NCI-H1417 treated with DMSO at 0.1 percent for 48 hours (cell line): Measurements from ENCODE around the gene NBPF20.
"Not testable (repeated sequence)": the region's sequence is repeated elsewhere in the genome, so short reads cannot be mapped to it uniquely, and the experiment has no call there.

Source experiments
- DNase-seq: peaks from one replicate; lab custom pipeline; 2025; lab: John Stamatoyannopoulos, UW

The NBPF20 gene, protein sequence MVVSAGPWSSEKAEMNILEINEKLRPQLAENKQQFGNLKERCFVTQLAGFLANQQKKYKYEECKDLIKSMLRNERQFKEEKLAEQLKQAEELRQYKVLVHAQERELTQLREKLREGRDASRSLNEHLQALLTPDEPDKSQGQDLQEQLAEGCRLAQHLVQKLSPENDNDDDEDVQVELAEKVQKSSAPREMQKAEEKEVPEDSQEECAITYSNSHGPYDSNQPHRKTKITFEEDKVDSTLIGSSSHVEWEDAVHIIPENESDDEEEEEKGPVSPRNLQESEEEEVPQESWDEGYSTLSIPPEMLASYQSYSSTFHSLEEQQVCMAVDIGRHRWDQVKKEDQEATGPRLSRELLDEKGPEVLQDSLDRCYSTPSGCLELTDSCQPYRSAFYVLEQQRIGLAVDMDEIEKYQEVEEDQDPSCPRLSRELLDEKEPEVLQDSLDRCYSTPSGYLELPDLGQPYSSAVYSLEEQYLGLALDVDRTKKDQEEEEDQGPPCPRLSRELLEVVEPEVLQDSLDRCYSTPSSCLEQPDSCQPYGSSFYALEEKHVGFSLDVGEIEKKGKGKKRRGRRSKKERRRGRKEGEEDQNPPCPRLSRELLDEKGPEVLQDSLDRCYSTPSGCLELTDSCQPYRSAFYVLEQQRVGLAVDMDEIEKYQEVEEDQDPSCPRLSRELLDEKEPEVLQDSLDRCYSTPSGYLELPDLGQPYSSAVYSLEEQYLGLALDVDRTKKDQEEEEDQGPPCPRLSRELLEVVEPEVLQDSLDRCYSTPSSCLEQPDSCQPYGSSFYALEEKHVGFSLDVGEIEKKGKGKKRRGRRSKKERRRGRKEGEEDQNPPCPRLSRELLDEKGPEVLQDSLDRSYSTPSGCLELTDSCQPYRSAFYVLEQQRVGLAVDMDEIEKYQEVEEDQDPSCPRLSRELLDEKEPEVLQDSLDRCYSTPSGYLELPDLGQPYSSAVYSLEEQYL (N-terminal part only)

DNA sequence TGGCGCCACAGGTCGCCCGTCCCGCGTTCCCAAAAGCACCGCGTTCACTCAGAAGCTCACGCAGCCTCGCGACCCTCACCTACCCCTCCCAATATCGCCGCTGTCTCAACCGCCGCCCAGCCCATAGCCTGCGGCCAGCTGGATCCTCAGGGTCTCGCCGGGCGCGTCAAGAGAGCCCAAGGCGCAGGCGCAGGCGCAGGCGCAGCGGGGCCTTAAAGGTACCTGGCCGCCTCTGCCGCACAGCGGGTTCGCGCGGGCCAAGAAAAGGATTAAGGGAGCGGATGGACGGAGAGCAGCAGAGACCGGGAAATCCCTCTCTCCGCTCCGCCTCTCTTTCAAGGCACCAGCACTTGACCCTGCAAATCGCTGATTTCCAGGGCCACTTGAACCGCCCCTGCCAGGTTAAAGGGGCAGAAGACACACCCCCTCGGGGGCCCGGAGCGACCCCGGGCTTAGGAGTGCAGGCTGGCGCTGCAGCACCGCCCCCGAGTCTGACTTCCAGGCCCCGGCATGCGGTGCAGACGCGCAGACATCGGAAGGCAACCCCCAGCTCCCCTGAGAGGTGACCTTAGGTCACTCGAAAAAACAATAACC lies at the start of gene NBPF20:
TSS of gene NBPF20 (minus strand) at position 168 of the 594 bp plus-strand sequence. CDS start 20,331 bp downstream, outside the sequence.
- DNase-seq = peak; percentile 34

DNA sequence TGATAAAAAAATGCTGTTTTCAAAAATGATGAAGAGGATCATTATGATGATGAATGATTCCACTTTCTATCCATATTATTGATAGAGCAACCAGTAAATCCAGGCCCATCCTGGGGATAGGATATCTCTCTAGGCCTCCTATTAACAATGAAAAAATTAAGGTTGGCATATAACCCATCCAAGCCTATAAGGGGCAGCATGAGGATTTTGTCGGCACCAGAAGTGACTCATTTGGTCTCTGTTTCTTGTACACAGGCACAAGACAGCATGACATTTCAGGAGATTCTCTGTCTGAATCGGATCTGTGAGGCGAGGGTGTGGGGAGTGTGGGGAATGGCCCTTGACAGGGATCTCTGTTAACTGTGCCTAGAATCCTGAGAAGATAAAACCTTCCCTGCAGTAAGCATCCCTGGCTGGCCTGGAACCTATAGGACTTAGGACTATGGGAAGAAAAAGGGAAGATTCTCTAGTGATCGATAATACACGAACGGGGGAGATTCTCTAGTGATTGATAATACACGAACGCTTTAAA lies 49.5 kb upstream of the NBPF20 start:
- DNase-seq = not testable (repeated sequence)

DNA sequence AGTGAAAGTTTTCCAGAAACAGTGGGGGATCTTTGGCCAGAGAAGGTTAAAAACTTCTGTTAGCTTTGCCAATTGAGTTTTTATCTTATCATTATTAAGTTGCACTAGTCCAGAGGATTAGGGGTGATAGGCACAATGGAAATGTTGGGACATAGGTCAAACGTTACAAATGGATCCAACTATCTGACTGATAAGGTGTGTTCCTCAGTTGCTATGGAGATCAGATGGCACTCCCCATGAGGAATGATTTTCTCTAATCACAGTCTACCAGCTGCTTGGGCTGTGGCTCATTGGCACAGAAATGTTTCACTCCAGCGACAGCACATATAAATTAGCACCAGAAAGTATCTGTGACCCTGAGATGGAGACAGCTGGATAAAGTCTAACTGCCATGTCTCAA lies 47.3 kb upstream of the NBPF20 start:
- not testable (repeated sequence) for DNase-seq

DNA sequence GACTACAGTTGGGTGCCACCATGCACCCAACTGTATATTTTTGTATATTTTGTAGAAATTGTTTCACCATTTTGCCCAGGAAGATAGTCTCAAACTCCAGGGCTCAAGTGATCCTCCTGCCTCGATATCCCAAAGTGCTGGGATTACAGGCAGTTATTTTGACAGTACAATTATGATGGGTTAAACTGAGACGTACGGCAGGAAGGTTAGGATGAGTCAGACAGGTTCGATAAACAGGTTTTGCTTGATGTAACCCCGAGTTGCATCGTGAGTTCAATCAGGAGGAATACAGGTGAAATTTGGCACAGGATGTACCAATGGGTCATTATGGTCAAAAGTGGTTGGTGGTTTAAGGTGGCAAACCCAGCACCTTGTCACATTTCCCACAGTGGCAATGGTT lies 46.0 kb upstream of the NBPF20 start:
- not testable (repeated sequence) for DNase-seq

DNA sequence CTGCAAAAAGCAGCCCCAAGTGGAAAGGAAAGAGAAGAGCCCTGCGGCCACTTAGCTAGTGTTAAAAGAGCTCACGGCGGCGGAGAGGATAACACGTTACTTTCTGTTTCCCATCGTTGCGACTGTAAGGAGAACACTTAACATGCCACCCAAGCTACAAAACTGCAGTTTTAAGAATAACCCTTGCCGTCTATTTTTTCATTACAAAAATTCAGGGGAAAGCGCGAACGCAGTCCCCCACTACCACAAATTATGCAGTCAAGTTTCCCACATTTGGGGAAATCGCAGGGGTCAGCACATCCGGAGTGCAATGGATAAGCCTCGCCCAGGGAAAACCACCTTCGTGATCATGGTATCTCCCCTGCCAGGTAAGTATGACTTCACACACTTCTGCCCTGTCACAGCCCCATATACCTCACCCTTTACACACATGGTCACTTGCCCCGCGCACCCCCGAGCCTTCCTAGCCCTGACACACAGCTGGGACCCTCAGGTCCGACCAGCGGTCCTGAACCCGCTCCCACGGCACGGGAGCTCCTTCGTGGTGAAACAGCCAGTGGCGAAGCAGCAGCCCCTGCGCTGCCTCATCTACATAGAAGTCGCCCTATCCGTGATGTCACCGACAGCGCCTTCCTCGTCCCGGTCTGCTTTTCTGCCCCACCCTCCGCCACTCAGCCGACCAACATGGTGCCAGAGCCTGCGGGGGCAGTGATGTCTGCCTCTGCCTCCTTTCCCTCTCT lies 40.2 kb upstream of the NBPF20 start:
- not testable (repeated sequence) for DNase-seq

DNA sequence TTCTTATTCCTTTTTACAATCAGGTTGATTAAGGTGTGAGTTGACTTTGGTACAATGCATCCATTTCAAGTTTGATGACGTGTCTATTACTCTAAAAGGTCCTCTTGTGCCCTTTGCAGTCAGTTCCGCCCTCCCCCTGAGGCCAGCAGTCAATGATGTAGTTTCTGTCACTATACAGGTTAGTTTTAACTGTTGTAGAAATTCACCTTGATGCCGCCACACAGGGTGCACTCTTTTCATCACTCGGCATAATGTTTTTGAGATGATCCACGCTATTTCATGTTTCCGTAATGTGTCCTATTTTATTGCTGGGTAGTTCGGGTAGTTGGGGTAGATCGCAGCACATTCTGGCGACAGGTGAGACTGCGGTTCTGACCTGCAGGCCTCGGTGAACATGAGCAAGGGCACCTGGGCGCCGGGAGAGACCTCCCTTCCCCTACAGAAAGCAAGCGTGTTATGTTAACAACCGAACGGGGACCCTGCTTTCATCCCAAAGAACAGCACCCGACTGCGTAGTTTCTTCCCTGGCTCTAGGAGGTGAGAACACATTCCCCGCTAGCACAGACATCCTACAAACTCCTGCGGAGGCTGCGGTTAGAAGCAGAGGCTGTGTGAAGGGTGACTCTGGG lies 39.4 kb upstream of the NBPF20 start:
- not testable (repeated sequence) for DNase-seq

DNA sequence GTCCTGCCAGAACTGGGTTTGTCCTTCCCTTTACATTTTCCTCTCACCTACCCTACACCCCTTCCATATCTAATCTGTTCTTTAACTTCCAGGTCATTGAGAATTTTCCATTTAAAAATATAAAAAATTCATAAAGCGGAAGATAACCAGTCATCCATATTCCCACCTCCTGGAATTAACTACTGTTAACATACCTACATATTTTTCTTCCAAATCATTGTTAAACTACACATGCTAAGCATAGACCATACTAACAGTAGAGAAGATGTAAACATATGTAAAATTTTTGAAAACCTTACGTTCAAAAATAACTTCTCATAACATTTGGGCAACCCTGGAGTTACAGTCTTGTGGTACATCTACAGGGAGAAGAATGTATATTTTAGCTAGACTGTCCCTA lies 38.6 kb upstream of the NBPF20 start:
- DNase-seq = not testable (repeated sequence)

DNA sequence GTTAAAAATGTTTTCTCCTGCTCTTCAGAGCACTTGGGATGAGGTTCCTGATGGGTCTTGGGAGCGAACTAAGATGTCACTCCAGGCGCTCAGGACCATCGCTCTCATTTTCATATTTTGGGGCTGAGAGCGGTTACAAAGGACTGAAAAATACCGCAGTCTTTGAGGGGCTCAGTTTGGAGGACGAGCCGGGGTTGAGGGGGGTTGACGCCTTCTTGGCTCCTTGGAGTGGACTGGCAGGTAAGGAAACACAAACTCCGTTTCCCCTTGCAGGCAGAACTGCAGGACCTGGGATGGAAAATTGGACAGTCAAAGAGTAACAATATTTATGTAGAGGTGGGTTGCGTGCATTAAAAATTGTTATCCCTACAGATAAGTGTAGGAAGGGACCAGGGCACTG lies 35.3 kb upstream of the NBPF20 start:
- not testable (repeated sequence) for DNase-seq

DNA sequence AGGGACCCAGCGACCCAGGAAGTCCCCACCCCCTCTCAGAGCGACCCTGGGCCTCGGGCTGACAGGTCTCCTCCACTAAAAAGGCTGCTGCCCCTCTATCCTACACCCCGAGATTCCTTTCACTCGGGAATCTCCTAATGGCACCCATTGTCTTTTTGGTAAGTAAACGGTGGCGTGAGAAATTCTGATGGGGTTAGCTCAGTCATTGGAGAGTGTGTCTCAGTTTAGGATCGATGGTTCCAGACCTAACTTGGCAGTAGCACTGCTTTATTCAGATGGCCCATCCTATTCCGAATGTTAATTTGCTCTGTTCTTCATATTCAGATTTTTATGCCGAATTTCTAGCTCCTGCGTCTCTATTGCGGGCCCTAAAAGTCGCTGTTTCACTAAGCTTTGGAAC lies 34.6 kb upstream of the NBPF20 start:
- not testable (repeated sequence) for DNase-seq

DNA sequence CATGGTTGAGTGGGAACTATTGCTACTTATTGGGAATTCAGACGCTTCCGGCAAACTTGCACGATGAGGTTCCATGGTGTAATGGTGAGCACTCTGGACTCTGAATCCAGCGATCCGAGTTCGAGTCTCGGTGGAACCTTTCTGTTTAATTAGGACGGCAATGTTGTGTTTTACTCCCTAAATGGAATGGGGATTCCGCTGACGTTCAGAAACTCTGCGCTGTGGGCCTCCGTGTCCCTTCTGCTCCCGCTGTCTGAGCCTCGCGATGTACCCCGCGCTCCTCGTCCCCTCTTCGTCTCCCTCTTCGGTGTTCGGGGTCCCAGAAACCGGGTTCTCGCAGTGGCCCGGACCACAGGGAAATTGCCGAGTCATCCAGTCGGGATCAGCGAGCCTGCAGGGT lies 34.2 kb upstream of the NBPF20 start:
- not testable (repeated sequence) for DNase-seq

DNA sequence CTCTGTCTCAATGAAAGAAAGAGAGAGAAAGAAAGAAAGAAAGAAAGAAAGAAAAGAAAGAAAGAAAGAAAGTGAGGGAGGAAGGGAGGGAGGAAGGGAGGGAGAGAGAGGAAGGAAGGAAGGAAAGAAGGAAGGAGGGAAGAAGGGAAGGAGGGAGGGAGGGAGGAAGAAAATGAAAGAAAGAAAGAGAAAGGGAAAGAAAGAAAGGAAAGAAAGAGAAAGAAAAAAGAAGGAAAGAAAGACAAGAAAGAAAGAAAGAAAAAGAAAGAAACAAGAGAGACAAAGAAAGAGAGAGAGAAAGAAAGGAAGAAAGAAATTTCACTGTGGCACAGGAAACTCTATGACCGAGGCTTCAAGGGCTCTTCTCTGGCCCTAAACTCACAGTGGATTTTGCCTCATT lies 33.7 kb upstream of the NBPF20 start:
- DNase-seq = not testable (repeated sequence)

DNA sequence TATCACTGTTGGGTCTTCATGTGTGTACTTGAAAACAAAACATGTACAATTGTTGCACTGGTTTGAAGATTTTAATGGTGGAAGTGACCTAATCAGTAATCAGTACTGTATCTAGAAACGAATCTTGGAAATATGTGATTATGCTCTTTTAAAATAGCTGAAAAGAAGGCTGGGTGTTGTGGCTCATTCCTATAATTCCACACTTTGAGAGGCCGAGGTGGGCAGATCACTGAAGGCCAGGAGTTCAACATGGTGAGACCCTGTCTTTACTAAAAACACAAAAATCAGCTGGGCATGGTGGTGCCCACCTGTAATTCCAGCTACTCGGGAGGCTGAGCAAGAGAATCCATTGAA lies 29.4 kb upstream of the NBPF20 start:
- DNase-seq = not testable (repeated sequence)

DNA sequence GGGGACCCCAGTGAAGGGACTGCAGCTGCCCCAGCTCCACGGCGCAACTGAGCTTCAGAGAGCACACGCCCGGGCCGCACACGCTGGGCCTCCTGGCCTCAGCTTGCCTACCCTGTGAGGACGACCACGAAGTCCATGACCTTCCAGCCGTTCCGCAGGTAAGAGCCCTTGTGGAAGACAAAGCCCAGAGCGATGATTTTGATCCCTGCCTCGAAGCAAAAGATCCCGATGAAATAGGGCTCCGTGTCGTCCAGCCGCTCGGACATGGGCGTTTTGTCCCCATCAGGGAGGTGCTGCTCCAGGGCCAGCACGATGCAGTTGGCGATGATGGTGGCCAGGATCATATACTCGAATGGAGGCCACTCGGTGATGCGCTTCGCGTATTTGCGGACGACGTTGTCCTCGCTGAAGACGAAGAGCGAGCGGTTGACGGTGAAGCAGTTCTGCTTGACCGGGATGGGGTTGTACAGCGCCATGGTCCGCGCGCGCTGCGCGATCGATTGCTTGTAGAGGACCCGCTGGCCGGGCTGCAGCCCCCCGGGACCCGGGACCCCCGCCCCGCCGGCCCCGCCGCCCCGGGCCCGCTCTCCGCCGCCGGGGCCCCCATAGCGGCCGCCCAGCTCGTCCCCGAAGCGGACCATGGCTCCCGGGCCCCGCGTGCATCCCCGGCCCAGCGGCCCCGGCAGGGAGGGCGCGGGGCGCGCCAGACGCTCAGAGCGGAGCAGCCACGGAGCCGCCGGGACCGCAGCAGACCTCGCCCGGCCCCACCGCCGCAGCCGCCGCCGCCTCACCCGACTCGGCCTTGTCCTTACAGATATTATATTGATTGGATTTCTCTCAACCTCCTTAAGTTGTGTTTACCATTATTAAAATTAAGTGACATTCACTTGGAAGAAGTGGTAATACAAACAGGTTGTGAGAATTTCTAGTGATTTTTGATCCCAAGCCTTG lies 28.7 kb upstream of the NBPF20 start:
- not testable (repeated sequence) for DNase-seq

DNA sequence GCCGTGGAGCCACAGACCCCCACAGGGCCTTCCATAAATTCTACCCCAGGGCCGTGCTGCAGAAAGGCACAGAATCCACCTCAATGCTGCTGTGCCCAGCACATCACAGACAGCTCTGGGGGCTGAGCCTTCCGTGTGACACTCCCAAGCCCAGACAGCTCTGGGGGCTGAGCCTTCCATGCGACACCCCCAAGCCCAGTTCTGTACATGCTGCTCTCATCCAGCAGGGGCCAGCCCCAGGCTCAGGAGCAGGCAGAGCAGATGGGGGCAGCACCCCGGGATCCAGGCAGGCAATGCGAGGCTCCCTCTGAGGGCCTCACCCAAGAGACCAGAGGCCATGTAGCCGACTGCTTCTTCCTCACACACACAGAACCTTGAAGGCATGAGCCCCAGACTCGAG lies 27.1 kb upstream of the NBPF20 start:
- not testable (repeated sequence) for DNase-seq

DNA sequence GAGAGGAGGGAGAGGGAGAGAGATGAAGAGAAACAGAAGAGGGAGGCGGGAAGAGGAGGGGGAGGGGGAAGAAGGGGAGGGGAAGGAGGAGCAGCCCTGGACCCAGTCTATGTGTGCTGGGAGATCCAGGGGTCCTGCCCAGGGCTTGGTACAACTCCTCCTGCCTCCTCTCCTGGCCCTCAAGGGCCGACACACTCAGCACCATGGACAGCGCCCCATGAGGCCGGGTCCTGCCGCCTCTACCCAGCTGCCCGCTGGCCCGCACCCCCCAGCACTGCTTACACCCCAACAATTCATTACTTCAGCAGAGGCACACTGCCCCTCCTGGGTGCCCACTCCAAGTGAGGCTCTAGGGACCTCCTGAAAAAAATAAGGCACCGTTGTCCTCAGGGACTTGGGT lies 26.5 kb upstream of the NBPF20 start:
- DNase-seq = not testable (repeated sequence)

DNA sequence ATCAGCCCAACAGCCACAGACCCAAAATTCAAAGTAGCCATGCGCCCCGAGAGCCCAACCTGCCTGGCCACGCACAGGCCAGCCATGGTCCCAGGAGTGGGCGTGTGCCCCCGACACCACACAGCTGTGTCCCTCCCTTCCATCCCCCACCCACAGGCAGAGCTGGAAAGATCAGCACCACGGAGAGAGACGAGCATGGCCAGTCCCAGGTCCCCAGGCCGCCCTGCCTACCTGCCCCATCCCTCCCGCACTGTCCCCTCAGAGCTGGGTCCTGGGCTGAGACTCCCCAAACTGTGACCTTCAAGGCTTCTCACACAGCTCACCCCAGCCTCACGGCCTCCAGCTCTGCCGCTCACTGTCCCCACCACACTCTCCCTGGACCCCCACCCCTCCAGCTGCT lies 19.8 kb upstream of the NBPF20 start:
- not testable (repeated sequence) for DNase-seq

DNA sequence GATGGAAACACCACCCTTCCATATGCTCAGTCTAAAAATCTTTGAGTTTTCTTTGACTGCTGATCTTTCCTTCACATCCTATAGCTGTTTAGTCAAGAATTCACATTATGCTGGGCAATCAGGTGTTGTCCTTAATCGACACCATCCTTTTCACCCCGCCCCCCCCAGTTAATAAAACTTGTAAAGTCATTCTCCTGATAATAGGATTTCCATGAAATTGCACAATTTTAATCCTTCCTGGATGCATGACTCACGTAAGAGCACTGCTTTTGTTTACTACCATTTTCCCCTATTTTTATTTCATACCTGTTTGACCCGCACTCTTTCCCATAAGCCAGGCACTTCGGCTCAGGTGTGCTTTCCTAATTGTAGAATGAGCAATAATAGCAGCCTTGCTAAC lies 16.9 kb upstream of the NBPF20 start:
- not testable (repeated sequence) for DNase-seq

DNA sequence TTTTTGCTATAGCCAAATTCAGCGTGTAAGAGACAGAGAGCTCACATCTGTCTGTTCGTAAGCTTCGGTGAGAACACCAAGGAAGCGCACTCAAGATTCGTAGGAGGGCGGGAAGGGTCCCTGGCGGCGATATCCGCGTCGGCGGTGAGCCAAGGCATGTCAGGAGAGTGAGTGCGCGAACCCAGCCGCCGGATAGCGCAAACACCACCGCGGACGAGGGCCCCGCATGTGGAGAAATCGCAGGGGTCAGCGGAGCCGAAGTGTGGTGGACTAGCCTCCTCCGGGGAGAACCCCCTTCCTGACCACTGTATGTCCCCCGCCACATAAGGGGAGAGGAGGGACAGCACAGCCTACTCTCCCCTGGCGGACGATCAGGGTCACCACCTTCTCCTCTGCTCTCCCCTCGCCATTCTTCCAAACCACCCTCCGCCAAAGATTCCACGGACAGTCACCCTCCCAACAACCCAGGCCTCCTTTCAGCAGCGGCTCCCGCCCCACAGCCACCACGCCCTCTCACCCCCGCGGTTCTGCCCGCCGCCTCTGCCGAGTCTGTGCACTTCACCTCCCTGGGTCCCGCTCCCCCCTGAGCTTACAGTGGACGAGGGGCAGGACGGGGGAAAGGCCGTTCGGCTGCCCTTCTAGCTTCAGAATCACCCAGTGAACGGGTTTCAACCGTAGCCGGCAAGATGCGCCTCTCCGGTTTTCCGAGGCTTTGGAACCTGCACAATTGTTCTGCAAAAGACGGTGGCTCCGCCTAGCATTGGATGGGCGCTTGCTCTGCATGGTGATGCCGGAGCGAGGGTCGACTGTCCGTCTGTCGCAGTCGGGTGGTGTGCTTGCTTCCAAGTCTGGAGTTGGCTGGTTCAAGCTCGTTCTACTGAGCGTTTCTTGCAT lies 6.2 kb upstream of the NBPF20 start:
- DNase-seq = not testable (repeated sequence)

DNA sequence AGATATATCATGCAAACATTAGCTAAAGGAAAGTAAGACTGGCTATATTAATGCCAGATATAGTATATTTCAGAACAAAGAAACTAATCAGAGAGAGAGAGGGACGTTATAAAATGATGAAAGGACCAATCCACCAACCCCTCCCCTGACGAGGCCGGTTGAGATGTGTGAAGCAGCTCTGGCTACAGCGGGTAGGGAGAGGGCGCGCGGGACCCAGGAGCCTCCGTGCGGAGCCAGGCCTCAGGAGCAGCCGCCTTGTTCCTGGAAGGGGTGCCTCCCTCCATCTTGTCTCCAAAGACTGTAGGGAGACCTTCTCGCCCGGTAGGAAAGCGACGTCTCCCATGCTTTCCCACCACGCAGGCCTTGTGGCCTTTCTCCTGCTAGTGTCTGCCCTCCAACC lies 5.4 kb upstream of the NBPF20 start:
- not testable (repeated sequence) for DNase-seq
